Lung (tissue), 12 donors: ENCODE measurements around the gene TAS2R30. TPM values are rescaled to one million over a fixed set of nuclear protein-coding genes. Genes with fewer than 3 reads are reported as not detected.

ENCODE experiments used
- ATAC-seq: fragments of 200-7000 bp; cut with Tn5 transposase; one replicate; pipeline ENCODE4 v1.9.1; 2020; ENCODE audit warnings: moderate number of reproducible peaks; ENCODE audit not compliant: insufficient read depth, low FRiP score
- DNase-seq, 3 donors: peaks; one replicate each; pipeline ENCODE4 v3.0.0-alpha.2; 2013 to 2017
- H3K27ac ChIP-seq, 2 donors: one replicate each; pipeline ENCODE4 v1.5.1; 2013; ENCODE audit warnings: mild to moderate bottlenecking in 2 of 2, moderate library complexity in 2 of 2, control low read depth in 1 of 2, inconsistent platforms in 1 of 2, low read depth in 1 of 2, low read length in 1 of 2
- H3K27me3 ChIP-seq, 3 donors: one replicate each; pipeline ENCODE4 v1.5.1; 2013; ENCODE audit warnings: low read length in 2 of 3; ENCODE audit not compliant: control insufficient read depth in 3 of 3, insufficient read depth in 3 of 3
- H3K36me3 ChIP-seq, 4 donors: one replicate each; pipeline ENCODE4 v1.5.1; 2013; ENCODE audit warnings: low read length in 4 of 4, mild to moderate bottlenecking in 1 of 4, moderate library complexity in 1 of 4; ENCODE audit not compliant: control insufficient read depth in 4 of 4, insufficient read depth in 4 of 4
- H3K4me1 ChIP-seq, 5 donors: one replicate each; pipeline ENCODE4 v1.5.1; 2013; ENCODE audit warnings: low read length in 5 of 5, mild to moderate bottlenecking in 2 of 5, moderate library complexity in 1 of 5; ENCODE audit not compliant: control insufficient read depth in 5 of 5, insufficient read depth in 5 of 5
- H3K4me3 ChIP-seq: one replicate; pipeline ENCODE4 v1.5.1; 2013; ENCODE audit warnings: mild to moderate bottlenecking, control low read depth, moderate library complexity
- H3K9ac ChIP-seq, 2 donors: one replicate each; pipeline ENCODE4 v1.5.1; 2013; ENCODE audit warnings: low read length in 2 of 2, control low read depth in 1 of 2; ENCODE audit not compliant: insufficient read depth in 1 of 2
- H3K9me3 ChIP-seq, 4 donors: one replicate each; pipeline ENCODE4 v1.5.1; 2013; ENCODE audit warnings: low read length in 3 of 4, mild to moderate bottlenecking in 1 of 4, moderate library complexity in 1 of 4; ENCODE audit not compliant: control insufficient read depth in 4 of 4, insufficient read depth in 3 of 4
- CTCF ChIP-seq: IDR thresholded peaks from 2 replicates; pipeline ENCODE4 v1.5.1; 2012; ENCODE audit warnings: mild to moderate bottlenecking; ENCODE audit errors: control extremely low read depth, extremely low read depth
- WGBS, 2 donors: extraction: QIAGEN DNeasy Blood & Tissue Kit; methylation state at CpG; one replicate each; pipeline ENCODE4 v1.1.7; 2013; 5-methylcytosine and 5-hydroxymethylcytosine counted together
- polyA plus RNA-seq, 2 donors: library from polyadenylated mRNA; stranded (reverse); fragments of 200-250 nt; gene quantifications; one replicate each; pipeline ENCODE4 v1.2.1, GENCODE V29; 2013
- total RNA-seq, 2 donors: library from RNA; depleted of rRNA in 1 of 2; stranded (reverse); fragments of >200 nt in 1 of 2; gene quantifications; one replicate each; pipeline ENCODE4 v1.2.1, GENCODE V29; 2014 to 2021
- donor health status: control.
- donor health status: control.
- donor health status: Bipolar disorder and iron deficiency.
- donor health status: healthy.
- donor health status: DM: yes; HTN: yes; CAD: no.

TAS2R30 gene
- total and polyA plus RNA-seq, 4 donors: 0.12 to 40.4 (median 3.5) TPM; not detected in 1

- 90 to 95% methylated on average over 2 of the region's 2 CpGs for WGBS, 2 donors
- Histone ChIP-seq H3K9me3 (peaks cover 0 to 4% (median 0%) of the 10 kb centered on the region in 4 donors), H3K4me1 (peaks cover 0 to 11% (median 0%) of the 10 kb centered on the region in 5 donors), H3K9ac (no peak overlapping the region), H3K4me3 (no peak overlapping the region), H3K27ac (no peak overlapping the region), H3K27me3 (no peaks in the 10 kb centered on the region), H3K36me3 (peaks cover 0 to 9% (median 4%) of the 10 kb centered on the region in 4 donors)
- ATAC-seq (no peak), DNase-seq (no peak)
- TF ChIP-seq CTCF: no peak
These were observed 18.3 kb upstream of the TAS2R30 start for GRCh38 chr12:11152725-11153124.

GRCh38 chr12:11150832-11151231 lies 16.4 kb upstream of the TAS2R30 start:
- Histone ChIP-seq H3K9ac (no peak overlapping the region), H3K36me3 (peaks cover 0 to 9% (median 4%) of the 10 kb centered on the region in 4 donors), H3K9me3 (peaks cover 0 to 4% (median 0%) of the 10 kb centered on the region in 4 donors), H3K27me3 (no peaks in the 10 kb centered on the region), H3K27ac (no peak overlapping the region), H3K4me1 (peaks cover 0 to 11% (median 0%) of the 10 kb centered on the region in 5 donors), H3K4me3 (no peak overlapping the region)
- ATAC-seq: no peak
- no peak for TF ChIP-seq CTCF
- 46 to 60% methylated on average over 1 of the region's 1 CpG for WGBS, 2 donors
- DNase-seq: no peak

GRCh38 chr12:11147420-11147819 lies 13.0 kb upstream of the TAS2R30 start:
- no peak overlapping the region for H3K4me3 ChIP-seq
- H3K36me3 ChIP-seq: peaks cover 0 to 14% (median 2%) of the 10 kb centered on the region in 4 donors
- ATAC-seq (no peak), DNase-seq (no peak)
- peaks cover 0 to 2% (median 0%) of the 10 kb centered on the region in 5 donors for H3K4me1 ChIP-seq
- H3K9me3 ChIP-seq: peaks cover 0 to 13% (median 5%) of the 10 kb centered on the region in 4 donors
- H3K27me3 ChIP-seq: no peaks in the 10 kb centered on the region
- no peak overlapping the region for H3K9ac ChIP-seq
- whole genome bisulfite sequencing, 2 donors: 97 to 98% methylated on average over 1 of the region's 1 CpG
- TF ChIP-seq CTCF: no peak
- no peak overlapping the region for H3K27ac ChIP-seq

- Histone ChIP-seq H3K9me3 (peaks cover 0 to 13% (median 6%) of the 10 kb centered on the region in 4 donors), H3K27me3 (no peaks in the 10 kb centered on the region), H3K27ac (no peak overlapping the region), H3K4me1 (no peaks in the 10 kb centered on the region), H3K36me3 (peaks cover 0 to 14% (median under 1%) of the 10 kb centered on the region in 4 donors), H3K4me3 (no peak overlapping the region), H3K9ac (no peak overlapping the region)
- DNase-seq (no peak), ATAC-seq (no peak)
- no peak for TF ChIP-seq CTCF
- 93% methylated on average over 5 of the region's 5 CpGs for WGBS, 2 donors
These were observed 9.9 kb upstream of the TAS2R30 start for GRCh38 chr12:11144297-11144696.
